Left colon (tissue), 2 donors: Measurements from ENCODE around the gene TSR2. TPM values are rescaled to one million over a fixed set of nuclear protein-coding genes. Genes with fewer than 3 reads are reported as not detected.
A peak's percentile ranks its signal among the peaks of the same experiment; 100 is the strongest.
"Not testable (repeated sequence)": the region's sequence is repeated elsewhere in the genome, so short reads cannot be mapped to it uniquely, and the experiment has no call there.

ENCODE experiments used
- ATAC-seq: fragments of 200-7000 bp; cut with Tn5 transposase; one replicate; pipeline ENCODE4 v1.9.1; 2020; ENCODE audit warnings: mild to moderate bottlenecking, moderate library complexity
- DNase-seq, 2 donors: peaks; one replicate each; pipeline ENCODE4 v3.0.0-alpha.2; 2020
- intact Hi-C, 2 donors: fragments of 100-400 bp; cut with DNase I in 1 of 2; cut with micrococcal nuclease in 1 of 2; formaldehyde crosslinking; loops; one replicate each; pipeline versions ENCODE4 v1.11.2 to v1.14.0; 2022; cut with DNase I, micrococcal nuclease
- total RNA-seq, 2 donors: library from RNA; stranded (reverse); fragmentation: NEBNext Ultra II Directional; extraction: Animal tissue kit (Norgen Biotek cat#: 25700); gene quantifications; one replicate each; pipeline ENCODE4 v1.2.1, GENCODE V29; 2021
- donor health status: DM: no; HTN: no; CAD: no.
- donor health status: DM: yes; HTN: yes; CAD: no.

Gene TSR2
- total RNA-seq, 2 donors from 2014 or later: 32.8 to 33.4 TPM

DNA sequence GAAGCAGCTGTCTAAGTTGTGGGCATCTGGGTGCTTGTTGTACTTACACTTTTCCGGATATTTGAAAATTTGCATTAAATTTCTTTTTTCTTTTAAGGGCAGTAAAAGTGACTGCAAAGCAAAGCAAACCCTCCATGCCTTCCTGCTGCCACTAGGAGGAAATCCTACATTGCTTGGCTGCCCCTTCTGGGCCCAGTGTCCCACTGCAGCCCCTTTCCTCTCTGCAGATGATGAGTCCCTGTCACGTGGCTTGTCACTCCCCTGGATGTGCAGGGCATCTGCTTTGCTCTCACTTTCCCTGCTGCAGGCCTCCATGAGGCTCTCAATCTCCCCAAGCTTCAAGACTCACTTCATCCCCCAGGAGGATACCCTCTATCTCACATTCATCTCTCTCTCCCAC lies 12.7 kb downstream of the TSR2 start:
- ATAC-seq (no peak), DNase-seq (no peak)
- intact Hi-C loops: no loop called here

DNA sequence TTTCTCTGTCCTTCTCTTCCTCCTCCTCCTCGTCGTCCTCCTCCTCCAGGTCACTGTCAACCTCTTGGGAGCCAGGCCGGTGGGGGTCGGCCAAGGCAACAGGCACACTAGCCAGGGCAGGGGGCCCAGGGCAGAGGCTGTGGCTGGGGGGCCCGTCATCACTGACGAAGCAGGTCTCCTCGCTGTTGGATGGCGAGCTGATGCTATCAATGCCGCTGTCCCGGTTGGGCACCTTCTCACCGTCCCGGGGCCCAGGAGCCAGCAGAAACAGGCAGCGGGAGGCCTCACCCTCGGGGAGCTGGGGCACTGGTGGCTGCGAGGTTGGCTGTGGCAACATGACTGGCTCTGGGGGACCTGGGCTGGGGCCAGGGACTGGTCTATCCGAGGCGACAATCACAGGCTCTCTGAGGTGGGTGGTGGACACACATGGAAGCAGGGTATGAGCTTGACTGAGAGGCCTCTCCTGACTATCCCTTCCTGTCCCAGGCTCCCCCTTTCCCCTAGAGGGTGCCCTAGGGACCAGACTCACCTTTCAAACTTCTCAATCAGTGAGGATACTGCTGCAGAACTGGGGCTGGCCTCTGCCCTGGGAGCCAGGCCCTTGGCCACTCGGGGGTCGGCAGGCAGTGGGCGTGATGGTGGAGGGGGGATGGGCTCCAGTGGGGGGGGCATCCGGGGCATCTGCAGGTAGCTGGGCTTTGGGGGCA lies 30.0 kb downstream of the TSR2 start:
- intact Hi-C loops: no loop called here
- ATAC-seq: no peak
- DNase-seq: no peak

DNA sequence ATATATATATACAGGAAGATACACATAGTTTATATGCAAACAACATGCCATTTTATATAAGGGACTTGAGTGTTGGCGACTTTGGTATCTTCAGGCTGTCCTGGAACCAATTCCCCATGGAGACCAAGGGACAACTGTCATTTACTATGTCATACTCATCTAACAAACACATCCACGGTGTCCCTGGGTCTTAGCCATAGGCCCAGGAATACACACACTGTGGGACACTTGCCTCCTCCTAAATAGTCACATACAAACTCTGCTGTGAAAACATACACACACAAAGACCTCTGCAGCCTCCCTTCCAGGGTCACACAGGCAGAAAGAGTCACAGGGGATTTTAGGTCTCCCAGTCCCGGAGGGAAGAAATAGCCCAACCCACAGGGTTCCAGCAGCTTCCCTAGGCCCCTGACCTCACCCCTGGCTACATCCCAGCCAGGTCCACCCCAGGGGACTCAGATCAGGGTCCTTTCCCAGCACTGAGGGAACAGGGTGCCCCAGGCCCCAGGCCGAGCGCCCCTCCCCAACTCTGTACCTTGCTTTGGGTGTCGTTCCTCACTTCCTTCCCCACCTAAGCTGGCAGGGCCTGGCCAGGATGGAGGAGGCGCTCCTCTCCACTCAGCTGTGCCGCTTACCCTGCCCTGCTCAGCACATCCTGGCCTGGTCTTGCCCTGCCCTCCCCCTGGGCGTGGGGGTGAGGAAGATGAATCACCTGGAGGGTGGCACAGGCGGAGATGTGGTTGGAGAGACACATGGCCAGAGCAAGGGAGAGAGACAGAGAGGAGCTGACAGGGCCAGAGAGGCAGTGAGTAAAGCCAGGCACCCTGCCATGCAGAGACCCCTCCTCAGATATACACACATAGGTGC lies 34.0 kb downstream of the TSR2 start:
- no peak for ATAC-seq
- intact Hi-C loops: no loop called here
- DNase-seq: no peak

DNA sequence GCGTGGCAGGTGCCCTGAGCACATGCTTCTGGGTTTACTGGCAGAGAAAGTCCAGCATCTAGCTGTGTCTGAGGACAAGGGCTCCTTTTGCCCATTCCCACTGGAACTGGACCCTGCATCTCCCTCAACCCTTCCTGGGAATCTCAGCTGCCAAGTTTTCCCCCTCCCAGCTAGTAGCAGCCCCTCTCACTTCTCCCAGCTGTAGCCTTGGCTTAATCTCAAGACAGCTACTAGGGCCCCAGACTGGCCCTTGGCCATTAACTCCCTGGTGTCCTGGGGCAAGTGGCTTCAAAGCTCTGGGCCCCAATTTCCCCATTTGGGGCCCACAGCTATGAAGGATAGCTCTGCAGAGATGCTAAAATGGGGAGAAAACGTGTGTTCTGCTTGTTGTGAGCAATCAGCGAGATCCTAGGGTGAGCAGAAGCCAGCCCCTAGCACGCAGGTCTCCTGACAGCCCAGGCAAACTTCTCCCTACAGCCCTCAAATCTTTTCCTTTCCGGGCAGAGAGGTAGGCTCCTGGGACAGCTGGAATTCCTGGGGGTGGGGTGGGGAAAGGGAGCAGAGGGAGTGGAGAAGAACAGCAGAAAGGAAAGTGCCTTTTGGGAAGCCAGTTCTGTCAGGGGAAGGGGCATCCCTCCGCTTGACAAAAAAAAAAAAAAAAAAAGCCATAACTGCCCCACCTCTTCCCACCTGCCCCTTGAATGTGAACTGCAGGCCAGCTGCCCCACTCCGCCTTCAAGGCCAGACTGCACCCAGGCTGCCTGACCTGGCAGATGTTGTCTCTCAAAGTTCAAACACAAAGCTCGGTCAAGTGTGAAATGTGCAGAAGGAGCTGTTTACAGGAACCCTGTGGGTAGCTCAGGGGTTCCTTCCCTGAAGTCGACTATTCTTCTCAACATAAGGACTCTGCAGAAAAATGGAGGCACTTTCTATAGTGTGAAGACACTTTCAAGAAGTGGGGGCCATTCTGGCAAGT lies 39.2 kb downstream of the TSR2 start:
- ATAC-seq: no peak
- DNase-seq: no peak
- intact Hi-C loops: no loop called here

DNA sequence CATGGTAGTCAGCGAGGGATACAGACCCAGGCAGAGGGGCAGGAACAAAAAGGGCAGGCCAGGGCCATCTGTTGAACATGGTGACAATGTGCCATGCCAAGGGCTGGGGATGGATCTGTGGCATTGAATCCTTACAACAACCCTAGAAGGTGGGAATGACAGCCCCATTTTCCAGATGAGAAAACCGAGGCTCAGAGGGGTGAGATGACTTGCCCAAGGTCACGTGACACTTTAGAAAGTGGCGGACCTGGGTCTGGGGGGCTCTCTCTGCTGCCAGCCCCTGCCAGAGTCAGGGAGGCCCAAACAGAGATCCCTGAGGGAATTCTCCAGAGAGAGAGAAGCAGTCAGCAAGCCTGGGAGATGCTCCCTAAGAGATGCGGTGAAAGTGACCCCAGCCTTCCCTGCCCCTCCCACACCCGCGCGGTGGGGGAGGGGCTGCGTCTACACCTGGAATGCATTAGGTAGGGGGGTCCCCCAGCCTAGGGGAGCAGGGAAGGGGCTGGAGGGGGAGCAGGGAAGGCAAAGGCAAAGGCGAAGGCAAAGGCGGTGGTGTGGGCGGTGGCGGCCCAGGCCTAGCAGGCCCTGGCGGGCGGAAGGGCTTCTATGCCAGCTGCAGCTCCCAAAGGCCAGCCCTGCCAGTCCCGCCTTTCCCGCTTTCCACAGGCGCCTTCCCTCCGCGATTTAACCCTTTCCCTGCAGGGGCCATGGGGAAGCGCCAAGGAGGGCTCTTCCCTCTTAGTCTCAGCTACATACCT lies 42.8 kb downstream of the TSR2 start:
- intact Hi-C loops: no loop called here
- ATAC-seq (peak; percentile 53), DNase-seq (peak in 1 of 2 donors; percentile 38)

DNA sequence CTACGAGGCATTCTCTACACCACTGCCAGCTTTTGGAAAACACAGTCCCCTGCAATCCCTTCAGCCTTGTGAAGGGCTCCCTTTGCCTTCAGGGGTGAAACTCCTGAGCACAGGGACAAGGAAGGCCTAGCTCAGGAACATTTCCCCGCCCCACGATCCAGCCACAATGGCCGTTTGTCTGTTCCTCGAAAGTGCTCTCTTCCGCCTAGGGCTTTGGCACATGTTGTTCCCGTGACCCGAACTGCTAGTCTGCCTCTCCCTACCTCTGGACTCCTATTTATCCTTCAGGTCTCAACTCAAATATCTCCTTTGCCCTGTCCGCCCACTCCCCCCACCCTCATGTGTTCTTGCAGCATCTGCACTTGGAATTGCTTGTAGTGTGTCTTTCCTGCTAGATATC lies 43.7 kb downstream of the TSR2 start:
- ATAC-seq: no peak
- DNase-seq: no peak
- intact Hi-C loops: no loop called here

DNA sequence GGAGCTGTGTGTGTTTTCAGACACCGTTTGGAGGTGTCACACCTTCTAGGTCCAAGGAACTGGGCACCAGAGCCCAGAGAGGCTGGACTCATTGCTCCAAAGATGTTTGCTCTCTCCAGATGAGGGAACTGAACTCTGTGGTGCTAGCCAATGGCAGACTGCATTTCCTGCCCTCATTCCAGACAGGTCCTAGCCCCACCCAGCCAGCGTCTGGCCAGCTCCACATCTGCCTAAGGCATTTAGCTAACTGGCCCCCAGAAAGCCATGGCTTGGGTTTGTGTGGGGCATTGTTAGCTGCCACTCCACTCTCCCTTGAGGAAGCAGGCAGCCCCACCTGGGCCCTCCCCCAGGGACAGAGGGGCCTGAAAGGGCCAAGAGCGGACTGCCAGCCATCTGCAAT lies 44.5 kb downstream of the TSR2 start:
- ATAC-seq (no peak), DNase-seq (no peak)
- intact Hi-C loops: no loop called here

DNA sequence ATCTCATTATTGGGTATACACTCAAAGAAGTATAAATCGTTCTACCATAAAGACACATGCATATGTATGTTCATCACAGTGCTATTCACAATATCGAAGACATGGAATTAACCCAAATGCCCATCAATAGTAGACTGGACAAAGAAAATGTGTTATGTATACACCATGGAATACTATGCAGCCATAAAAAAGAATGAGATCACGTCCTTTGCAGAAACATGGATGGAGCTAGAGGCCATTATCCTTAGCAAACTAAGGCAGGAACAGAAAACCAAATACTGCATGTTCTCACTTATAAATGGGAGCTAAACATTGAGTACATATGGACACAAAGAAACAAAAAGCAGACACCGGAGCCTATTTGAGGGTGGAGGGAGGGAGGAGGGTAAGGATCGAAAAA lies 49.6 kb downstream of the TSR2 start:
- DNase-seq, intact Hi-C loops, ATAC-seq: not testable (repeated sequence)

DNA sequence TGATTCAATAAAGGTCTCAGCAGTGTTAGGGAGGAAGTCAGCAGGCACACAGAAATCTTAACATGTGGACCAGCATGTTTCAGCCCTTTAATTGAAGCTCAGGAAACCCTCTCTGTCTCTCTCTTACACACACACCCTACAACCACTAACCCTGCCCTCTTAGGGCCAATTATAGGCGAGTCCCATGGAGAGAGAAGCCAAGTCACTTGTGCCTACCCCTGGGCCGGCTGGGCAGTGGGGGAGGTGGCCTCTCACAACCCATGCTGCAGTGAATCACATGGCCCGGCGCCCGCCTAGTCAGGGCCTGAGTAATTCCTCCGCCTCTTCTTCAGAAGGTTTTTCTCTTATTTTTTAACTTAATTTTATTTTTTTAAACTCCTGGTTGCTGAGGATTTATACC lies 52.1 kb downstream of the TSR2 start:
- DNase-seq (no peak), ATAC-seq (no peak)
- intact Hi-C loops: no loop called here

DNA sequence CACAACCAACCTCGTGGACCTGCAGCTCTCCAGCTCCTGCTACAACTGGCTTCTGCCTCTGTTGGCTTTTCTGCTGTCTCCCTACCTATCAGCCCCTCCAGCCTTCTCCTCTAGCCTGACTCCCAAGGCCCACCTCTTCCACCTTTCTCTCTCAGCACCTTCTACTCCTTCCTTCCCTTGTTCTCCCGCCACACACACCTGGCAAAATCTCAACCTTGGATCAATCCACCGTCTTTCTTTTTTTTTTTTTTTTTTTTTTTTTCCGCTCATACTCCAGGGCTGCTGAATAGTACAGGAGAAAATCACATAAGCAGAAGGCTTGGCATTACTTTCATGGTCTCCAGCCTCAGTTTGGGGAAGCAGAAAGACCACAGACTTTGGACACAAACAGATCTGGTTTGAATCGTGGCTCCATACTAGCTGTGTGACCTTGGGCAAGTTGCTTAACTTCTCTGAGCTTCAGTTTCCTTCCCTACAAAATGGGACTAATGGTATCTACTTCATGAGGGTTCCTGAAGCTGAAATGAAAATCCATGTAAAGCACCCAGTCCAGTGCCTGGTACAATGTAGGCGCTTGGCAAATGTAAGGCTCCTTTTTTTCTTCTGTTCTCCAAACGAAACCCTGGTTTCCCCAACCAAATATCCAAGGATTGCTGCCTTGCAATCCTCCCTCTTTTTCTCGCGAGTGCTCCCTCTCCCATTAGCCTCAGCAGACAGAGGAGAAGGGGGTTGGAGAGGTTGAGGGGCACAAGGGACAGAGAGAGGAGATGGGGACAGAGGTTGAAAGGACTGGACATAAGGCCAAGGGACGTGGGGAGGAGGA lies 54.2 kb downstream of the TSR2 start:
- ATAC-seq: no peak
- intact Hi-C loops: no loop called here
- DNase-seq: no peak

Other genes with a start within 250 kb of the TSR2 start
- gene WNK3, start 82.4 kb upstream of the TSR2 start, total RNA-seq: under 1 TPM; 0.06 to 0.61 TPM
- gene FGD1, start 55.8 kb downstream of the TSR2 start, total RNA-seq: 1 to 10 TPM; 2.9 to 3.8 TPM
- gene GNL3L, start 89.8 kb downstream of the TSR2 start, total RNA-seq: 10 to 100 TPM; 29.2 to 36.2 TPM